IMR-90 (cell line): ENCODE data around the gene SOX30. TPM values are rescaled to one million over a fixed set of nuclear protein-coding genes. Genes with fewer than 3 reads are reported as not detected.

Source experiments
- ATAC-seq: fragments of 200-7000 bp; cut with Tn5 transposase; 2 replicates; pipeline ENCODE4 v1.9.1; 2020; ENCODE audit warnings: low read depth, mild to moderate bottlenecking, moderate library complexity
- BruUV-seq: library from RNA; stranded (reverse); fragments of 400-500 nt; replicated peaks from 2 replicates; lab custom pipeline; 2021; lab: Mats Ljungman, UMichigan
- CTCF ChIA-PET: fragments of 300-600 bp; formaldehyde crosslinking; extraction: SDS; loops from one replicate; lab custom pipeline; 2021; ENCODE audit warnings: antibody characterized with exemption; lab: Yijun Ruan, JAX
- POLR2A ChIA-PET: fragments of 300-600 bp; sonication (Branson Sonifier 250); formaldehyde crosslinking; loops from one replicate; lab custom pipeline; 2022; ENCODE audit warnings: antibody characterized with exemption; ENCODE audit not compliant: unreplicated experiment; lab: Charles Lee
- DNase-seq: peaks from one replicate; pipeline ENCODE4 v3.0.0; 2013
- H2AFZ ChIP-seq: replicated peaks from 2 replicates; pipeline ENCODE3; 2013; ENCODE audit warnings: low read length, mild to moderate bottlenecking; ENCODE audit not compliant: poor library complexity
- H2AK5ac ChIP-seq: 2 replicates; pipeline ENCODE4 v1.6.1; 2013; ENCODE audit warnings: low read depth, low read length, inconsistent platforms
- H2AK9ac ChIP-seq: replicated peaks from 2 replicates; pipeline ENCODE3; 2013; ENCODE audit warnings: mild to moderate bottlenecking, low read depth, low read length, moderate library complexity; ENCODE audit not compliant: poor library complexity
- H2BK120ac ChIP-seq: 2 replicates; pipeline ENCODE4 v1.6.1; 2013; ENCODE audit warnings: low read depth, low read length, inconsistent platforms
- H2BK15ac ChIP-seq: 3 replicates; pipeline ENCODE4 v1.6.1; 2013; ENCODE audit warnings: low read depth, low read length, inconsistent platforms
- H2BK20ac ChIP-seq: 2 replicates; pipeline ENCODE4 v1.6.1; 2013; ENCODE audit warnings: low read depth, mild to moderate bottlenecking, inconsistent platforms, low read length, moderate library complexity
- H2BK5ac ChIP-seq: 2 replicates; pipeline ENCODE4 v1.6.1; 2013; ENCODE audit warnings: mild to moderate bottlenecking, low read depth, low read length, inconsistent platforms; ENCODE audit not compliant: poor library complexity, severe bottlenecking
- H3K14ac ChIP-seq: replicated peaks from 2 replicates; pipeline ENCODE4 v1.6.1; 2013; ENCODE audit warnings: low read depth, low read length, inconsistent platforms
- H3K18ac ChIP-seq: 2 replicates; pipeline ENCODE4 v1.6.1; 2013; ENCODE audit warnings: low read depth, low read length, control low read depth
- H3K23ac ChIP-seq: 2 replicates; pipeline ENCODE4 v1.6.1; 2013; ENCODE audit warnings: low read depth, low read length, inconsistent platforms
- H3K27ac ChIP-seq: 2 replicates; pipeline ENCODE4 v1.5.1; 2013; ENCODE audit warnings: mild to moderate bottlenecking, control low read depth, low read length; ENCODE audit not compliant: insufficient read depth
- H3K27me3 ChIP-seq: 2 replicates; pipeline ENCODE4 v1.6.1; 2013; ENCODE audit warnings: low read length; ENCODE audit not compliant: control insufficient read depth, insufficient read depth
- H3K36me3 ChIP-seq: 2 replicates; pipeline ENCODE4 v1.6.1; 2013; ENCODE audit warnings: low read length, mixed read lengths; ENCODE audit not compliant: control insufficient read depth, insufficient read depth
- H3K4ac ChIP-seq: 2 replicates; pipeline ENCODE4 v1.6.1; 2013; ENCODE audit warnings: low read depth, low read length, inconsistent platforms
- H3K4me1 ChIP-seq: 2 replicates; pipeline ENCODE4 v1.6.1; 2013; ENCODE audit warnings: low read length, mixed read lengths; ENCODE audit not compliant: control insufficient read depth, insufficient read depth
- H3K4me2 ChIP-seq: 2 replicates; pipeline ENCODE4 v1.6.1; 2013; ENCODE audit warnings: low read depth, mild to moderate bottlenecking, control low read depth, low read length, moderate library complexity
- H3K4me3 ChIP-seq: 2 replicates; pipeline ENCODE4 v1.5.1; 2013; ENCODE audit warnings: low read depth, mild to moderate bottlenecking, control low read depth, low read length, moderate library complexity; ENCODE audit not compliant: insufficient read depth
- H3K56ac ChIP-seq: 2 replicates; pipeline ENCODE4 v1.6.1; 2013; ENCODE audit warnings: low read length, inconsistent platforms; ENCODE audit not compliant: insufficient read depth; ENCODE audit errors: extremely low read depth
- H3K79me1 ChIP-seq, 2 experiments: 2 replicates each; pipeline ENCODE4 v1.6.1; 2013; ENCODE audit warnings: low read length in 2 of 2, inconsistent platforms in 1 of 2, low read depth in 1 of 2
- H3K9ac ChIP-seq: 2 replicates; pipeline ENCODE4 v1.6.1; 2013; ENCODE audit warnings: low read depth, low read length, control low read depth
- H3K9me1 ChIP-seq: 2 replicates; pipeline ENCODE4 v1.6.1; 2013; ENCODE audit warnings: low read length, inconsistent platforms; ENCODE audit not compliant: insufficient read depth
- H3K9me3 ChIP-seq: 2 replicates; pipeline ENCODE4 v1.6.1; 2013; ENCODE audit warnings: low read length; ENCODE audit not compliant: control insufficient read depth, insufficient read depth
- H4K20me1 ChIP-seq: 2 replicates; pipeline ENCODE4 v1.6.1; 2013; ENCODE audit warnings: low read length, inconsistent platforms; ENCODE audit not compliant: insufficient read depth
- H4K5ac ChIP-seq: 2 replicates; pipeline ENCODE4 v1.6.1; 2013; ENCODE audit warnings: mild to moderate bottlenecking, low read depth, low read length, control low read depth
- H4K8ac ChIP-seq, 2 experiments: 2 replicates each; pipeline ENCODE4 v1.6.1; 2013; ENCODE audit warnings: low read depth in 2 of 2, low read length in 2 of 2, control low read depth in 1 of 2, inconsistent platforms in 1 of 2
- H4K91ac ChIP-seq: 2 replicates; pipeline ENCODE4 v1.6.1; 2013; ENCODE audit warnings: low read depth, low read length, inconsistent platforms; ENCODE audit not compliant: insufficient read depth
- BHLHE40 ChIP-seq: fragments of 150-350 bp; IDR thresholded peaks from 2 replicates; pipeline ENCODE4 v1.6.1; 2016; ENCODE audit warnings: mild to moderate bottlenecking, low read depth, low read length
- CEBPB ChIP-seq: IDR thresholded peaks from 2 replicates; pipeline ENCODE4 v1.6.1; 2012; ENCODE audit warnings: low read depth, low read length, improper control_type of control experiment
- CHD1 ChIP-seq: IDR thresholded peaks from 2 replicates; pipeline ENCODE4 v1.6.1; 2012; ENCODE audit warnings: low read depth, low read length, improper control_type of control experiment
- CTCF ChIP-seq: conservative IDR thresholded peaks from 2 replicates; pipeline ENCODE4 v1.5.1; 2012; ENCODE audit warnings: mild to moderate bottlenecking, low read depth, low read length, improper control_type of control experiment
- ELK1 ChIP-seq: fragments of 150-350 bp; IDR thresholded peaks from 2 replicates; pipeline ENCODE4 v1.6.1; 2016; ENCODE audit warnings: low read depth, mild to moderate bottlenecking, low read length, moderate library complexity, borderline replicate concordance
- FOS ChIP-seq: fragments of 150-350 bp; IDR thresholded peaks from 2 replicates; pipeline ENCODE4 v1.6.1; 2016; ENCODE audit warnings: low read depth, low read length
- MAFK ChIP-seq: IDR thresholded peaks from 2 replicates; pipeline ENCODE4 v1.6.1; 2012; ENCODE audit warnings: low read depth, low read length, improper control_type of control experiment
- MAZ ChIP-seq: IDR thresholded peaks from 2 replicates; pipeline ENCODE4 v1.6.1; 2012; ENCODE audit warnings: low read depth, mild to moderate bottlenecking, low read length, improper control_type of control experiment, moderate library complexity, borderline replicate concordance
- MXI1 ChIP-seq: IDR thresholded peaks from 2 replicates; pipeline ENCODE4 v1.6.1; 2012; ENCODE audit warnings: low read depth, mild to moderate bottlenecking, low read length, moderate library complexity, borderline replicate concordance
- NFE2L2 ChIP-seq: fragments of 150-350 bp; IDR thresholded peaks from 2 replicates; pipeline ENCODE4 v1.6.1; 2016; ENCODE audit warnings: low read depth, mild to moderate bottlenecking, low read length
- POLR2A ChIP-seq: IDR thresholded peaks from 2 replicates; pipeline ENCODE4 v1.6.1; 2012; ENCODE audit warnings: mild to moderate bottlenecking, low read depth, low read length
- RAD21 ChIP-seq: IDR thresholded peaks from 2 replicates; pipeline ENCODE4 v1.6.1; 2012; ENCODE audit warnings: low read length, improper control_type of control experiment
- RCOR1 ChIP-seq: IDR thresholded peaks from 2 replicates; pipeline ENCODE4 v1.6.1; 2012; ENCODE audit warnings: mild to moderate bottlenecking, low read length, improper control_type of control experiment; ENCODE audit not compliant: insufficient replicate concordance
- RFX5 ChIP-seq: IDR thresholded peaks from 2 replicates; pipeline ENCODE4 v1.8.0; 2012; ENCODE audit warnings: low read depth, mild to moderate bottlenecking, low read length, moderate library complexity
- SMC3 ChIP-seq: fragments of 150-350 bp; IDR thresholded peaks from 2 replicates; pipeline ENCODE4 v1.6.1; 2016; ENCODE audit warnings: low read depth, mild to moderate bottlenecking, antibody characterized with exemption, low read length, moderate library complexity
- USF2 ChIP-seq: fragments of 150-350 bp; IDR thresholded peaks from 2 replicates; pipeline ENCODE4 v1.6.1; 2017; ENCODE audit warnings: mild to moderate bottlenecking, antibody characterized with exemption, low read length, low read depth
- WGBS, 2 experiments: methylation state at CpG; one replicate each; pipeline versions ENCODE4 v1.1.5 to v1.1.7; 2013; ENCODE audit warnings: missing lambda C conversion rate in 2 of 2; ENCODE audit not compliant: insufficient read length in 1 of 2; ENCODE audit errors: extremely low coverage in 2 of 2; 5-methylcytosine and 5-hydroxymethylcytosine counted together
- dilution Hi-C: fragments of 300-500 bp; cut with HindIII; formaldehyde crosslinking; loops from one replicate; pipeline ENCODE4 v1.14.3; 2018; ENCODE audit warnings: low sequenced_read_pairs; ENCODE audit not compliant: unreplicated experiment
- in situ Hi-C: fragments of 300-500 bp; cut with MboI; formaldehyde crosslinking; loops from 3 replicates; pipeline ENCODE4 v1.14.3; 2019; ENCODE audit warnings: low sequenced_read_pairs, inconsistent platforms, mixed read lengths
- intact Hi-C: fragments of 100-400 bp; cut with micrococcal nuclease; formaldehyde crosslinking; loops from 2 replicates; pipeline ENCODE4 v1.10.0; 2022
- polyA plus RNA-seq, 3 experiments: library from polyadenylated mRNA; depleted of rRNA; stranded (reverse); fragments of >200 nt; gene quantifications; 2 replicates each; pipeline ENCODE4 v1.2.3, GENCODE V29; 2012; ENCODE audit warnings: low replicate concordance in 1 of 3
- total RNA-seq: library from RNA; depleted of rRNA; stranded (reverse); fragments of >200 nt; gene quantifications from 2 replicates; pipeline ENCODE4 v1.2.3, GENCODE V29; 2012

The SOX30 gene
- total and polyA plus RNA-seq, 2 of the 4 experiments (the other 2 are of a cell fraction): not detected

GRCh38 chr5:157640406-157641066 lies 11.7 kb downstream of the SOX30 start:
- Histone ChIP-seq H4K8ac (no peak overlapping the region), H2BK15ac (no peak overlapping the region), H2AK9ac (no peak overlapping the region), H4K5ac (no peak overlapping the region), H3K56ac (no peak overlapping the region), H3K9me1 (no peaks in the 10 kb centered on the region), H3K14ac (no peak overlapping the region), H3K4ac (no peak overlapping the region), H3K23ac (no peak overlapping the region), H3K9me3 (no peaks in the 10 kb centered on the region), H2BK5ac (no peak overlapping the region), H3K79me1 (no peaks in the 10 kb centered on the region), H3K18ac (no peak overlapping the region), H3K4me1 (no peaks in the 10 kb centered on the region), H4K91ac (no peak overlapping the region), H2AK5ac (no peak overlapping the region), H2BK20ac (no peak overlapping the region), H2AFZ (no peak overlapping the region), H4K20me1 (no peaks in the 10 kb centered on the region), H3K27ac (no peak overlapping the region), H3K4me3 (no peak overlapping the region), H3K27me3 (no peaks in the 10 kb centered on the region), H2BK120ac (no peak overlapping the region), H3K36me3 (no peaks in the 10 kb centered on the region), H3K9ac (no peak overlapping the region), H3K4me2 (no peak overlapping the region)
- ATAC-seq (no peak), DNase-seq (no peak)
- POLR2A ChIA-PET: no interaction called here
- BruUV-seq: no TSS peak
- intact Hi-C loops: no loop called here
- in situ Hi-C loops: no loop called here
- TF ChIP-seq MXI1 (no peak), BHLHE40 (no peak), MAZ (no peak), MAFK (no peak), RCOR1 (no peak), CEBPB (no peak), NFE2L2 (no peak), RFX5 (no peak), ELK1 (no peak), CHD1 (no peak), USF2 (no peak), POLR2A (no peak), FOS (no peak), RAD21 (no peak), CTCF (no peak), SMC3 (no peak)
- 67% methylated on average over 3 of the region's 9 CpGs; no CpG with 5 or more reads in 1 of the 2 experiments for WGBS, 2 experiments
- CTCF ChIA-PET: no interaction called here
- dilution Hi-C loops: no loop called here
